Suprapubic skin (tissue), 4 donors: ENCODE data around the gene HNF1B.

Experiments used
- CTCF ChIP-seq, 2 donors: fragments of 200-600 bp in 1 of 2; fragments of 450-650 bp in 1 of 2; sonication (generic) in 1 of 2; IDR thresholded peaks; one replicate each; pipeline ENCODE4 v1.5.1; 2016 to 2019; ENCODE audit warnings: antibody characterized with exemption in 2 of 2, mild to moderate bottlenecking in 1 of 2, moderate library complexity in 1 of 2
- POLR2A ChIP-seq, 2 donors: fragments of 450-650 bp; IDR thresholded peaks; one replicate each; pipeline ENCODE4 v1.6.1; 2017; ENCODE audit warnings: antibody characterized with exemption in 2 of 2, mild to moderate bottlenecking in 2 of 2, moderate library complexity in 2 of 2
- POLR2AphosphoS5 ChIP-seq, 3 donors: sonication (generic); formaldehyde crosslinking; IDR thresholded peaks; one replicate each; pipeline ENCODE4 v1.6.1; 2017; ENCODE audit warnings: antibody characterized with exemption in 3 of 3

GRCh38 chr17:37744633-37744927 is 279 bp downstream of the HNF1B start:
- TF ChIP-seq CTCF (IDR thresholded peaks at IDR 0.05), result no peak
- TF ChIP-seq POLR2A (IDR thresholded peaks at IDR 0.05), result no peak
- no peak for TF ChIP-seq POLR2AphosphoS5 (IDR thresholded peaks at IDR 0.05)
